Karpas-422 (cell line): Measurements from ENCODE around the gene HIBADH. TPM values are rescaled to one million over a fixed set of nuclear protein-coding genes. Genes with fewer than 3 reads are reported as not detected.

Source experiments
- DNase-seq: peaks from one replicate; pipeline ENCODE4 v3.0.0-alpha.2; 2015
- H2AFZ ChIP-seq: fragments of 200-600 bp; sonication (generic); 2 replicates; pipeline ENCODE4 v1.6.1; 2014; ENCODE audit warnings: antibody characterized with exemption, low read length, mixed read lengths
- H3K27ac ChIP-seq: fragments of 200-600 bp; sonication (generic); 2 replicates; pipeline ENCODE4 v1.5.1; 2014; ENCODE audit warnings: mild to moderate bottlenecking, low read length, moderate library complexity
- H3K27me3 ChIP-seq: fragments of 200-600 bp; sonication (generic); 2 replicates; pipeline ENCODE4 v1.6.1; 2014; ENCODE audit warnings: low read length, mixed read lengths
- H3K36me3 ChIP-seq: fragments of 200-600 bp; sonication (generic); 2 replicates; pipeline ENCODE4 v1.6.1; 2014; ENCODE audit warnings: low read length, mixed read lengths; ENCODE audit not compliant: insufficient read depth
- H3K4me1 ChIP-seq: fragments of 200-600 bp; sonication (generic); 2 replicates; pipeline ENCODE4 v1.6.1; 2014; ENCODE audit warnings: mild to moderate bottlenecking, low read length, mixed read lengths
- H3K4me2 ChIP-seq: fragments of 200-600 bp; sonication (generic); 2 replicates; pipeline ENCODE4 v1.6.1; 2014; ENCODE audit warnings: low read length, low read depth, mild to moderate bottlenecking; ENCODE audit not compliant: poor library complexity, severe bottlenecking
- H3K4me3 ChIP-seq: fragments of 200-600 bp; sonication (generic); 2 replicates; pipeline ENCODE4 v1.5.1; 2014; ENCODE audit warnings: mild to moderate bottlenecking, antibody characterized with exemption, low read length, mixed read lengths
- H3K79me2 ChIP-seq: fragments of 200-600 bp; sonication (generic); 2 replicates; pipeline ENCODE4 v1.6.1; 2014; ENCODE audit warnings: mild to moderate bottlenecking, low read length, mixed read lengths
- H3K9ac ChIP-seq: fragments of 200-600 bp; sonication (generic); 2 replicates; pipeline ENCODE4 v1.6.0; 2014; ENCODE audit warnings: low read length
- H3K9me2 ChIP-seq: fragments of 200-600 bp; sonication (generic), shearing (Covaris generic); replicated peaks from 2 replicates; pipeline ENCODE4 v1.6.0; 2014; ENCODE audit warnings: mild to moderate bottlenecking, low read length, moderate library complexity; ENCODE audit not compliant: insufficient read depth
- H3K9me3 ChIP-seq: fragments of 300-700, 200-600 bp; sonication (generic); 2 replicates; pipeline ENCODE4 v1.6.1; 2014; ENCODE audit warnings: low read length, mixed read lengths
- H4K20me1 ChIP-seq: fragments of 200-600 bp; sonication (generic); 2 replicates; pipeline ENCODE4 v1.6.1; 2014; ENCODE audit warnings: mild to moderate bottlenecking, antibody characterized with exemption, low read length, low read depth; ENCODE audit not compliant: insufficient read depth
- total RNA-seq: library from RNA; depleted of rRNA; stranded (reverse); fragments of >200 nt; shearing (Covaris generic); gene quantifications from 2 replicates; pipeline ENCODE4 v1.2.3, GENCODE V29; 2014; ENCODE audit warnings: low replicate concordance

HIBADH gene
- total RNA-seq, 1 experiment from 2014 or later = 30.1 TPM

DNA sequence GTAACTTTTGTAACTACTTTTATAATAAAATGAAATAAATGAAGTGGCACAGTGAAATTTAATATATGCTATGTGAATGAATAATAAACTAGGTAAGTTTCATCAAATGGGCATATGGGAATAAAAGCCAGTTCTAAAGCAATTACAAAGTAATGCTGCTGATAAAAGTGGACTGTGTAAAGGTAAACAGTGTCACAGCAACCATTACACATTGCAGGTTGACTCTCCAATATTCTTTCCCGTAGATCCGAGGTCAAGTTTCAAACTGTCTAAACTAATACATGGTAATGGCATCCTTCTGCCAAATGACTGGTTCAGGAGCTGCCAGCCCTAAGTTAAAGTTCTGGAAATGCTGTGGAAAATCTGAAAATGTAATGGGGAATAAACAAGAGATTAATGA, 6.0 kb downstream of the HIBADH start:
- no peaks in the 10 kb centered on the region for H3K9me2 ChIP-seq
- no peaks in the 10 kb centered on the region for H3K9me3 ChIP-seq
- H4K20me1 ChIP-seq = no peaks in the 10 kb centered on the region
- H2AFZ ChIP-seq = no peak overlapping the region
- H3K36me3 ChIP-seq = no peaks in the 10 kb centered on the region
- H3K4me2 ChIP-seq = no peak overlapping the region
- no peak overlapping the region for H3K27ac ChIP-seq
- no peaks in the 10 kb centered on the region for H3K27me3 ChIP-seq
- H3K4me3 ChIP-seq = no peak overlapping the region
- no peak overlapping the region for H3K9ac ChIP-seq
- peaks cover 6% of the 10 kb centered on the region for H3K4me1 ChIP-seq
- peaks cover 14% of the 10 kb centered on the region for H3K79me2 ChIP-seq
- DNase-seq = no peak

GRCh38 chr7:27655184-27655583, 7.5 kb downstream of the HIBADH start:
- Histone ChIP-seq H3K9ac (no peak overlapping the region), H2AFZ (no peak overlapping the region), H3K4me1 (no peaks in the 10 kb centered on the region), H3K4me3 (no peak overlapping the region), H3K27me3 (no peaks in the 10 kb centered on the region), H4K20me1 (no peaks in the 10 kb centered on the region), H3K79me2 (peaks cover 8% of the 10 kb centered on the region; the same call in 1 of the 2 replicates), H3K27ac (no peak overlapping the region), H3K4me2 (no peak overlapping the region), H3K36me3 (no peaks in the 10 kb centered on the region), H3K9me3 (no peaks in the 10 kb centered on the region), H3K9me2 (no peaks in the 10 kb centered on the region)
- no peak for DNase-seq

DNA sequence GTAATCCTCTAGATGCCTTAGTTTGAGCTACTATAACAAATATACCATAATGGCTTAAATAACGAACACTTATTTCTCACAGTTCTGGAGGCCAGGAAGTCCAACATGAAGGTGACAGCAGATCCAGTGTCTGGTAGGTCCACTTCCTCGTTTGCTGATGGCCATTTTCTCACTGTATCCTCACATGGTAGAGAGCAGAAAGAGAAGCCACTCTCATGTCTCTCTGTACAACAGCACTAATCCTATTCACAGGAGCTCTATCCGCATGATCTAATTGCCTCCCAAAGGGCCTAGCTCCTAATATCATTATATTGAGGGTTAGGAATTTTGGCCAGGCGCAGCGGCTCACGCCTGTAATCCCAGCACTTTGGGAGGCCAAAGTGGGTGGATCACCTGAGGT, 10.2 kb downstream of the HIBADH start:
- Histone ChIP-seq H2AFZ (no peak overlapping the region), H3K27ac (no peak overlapping the region), H3K9ac (no peak overlapping the region), H3K79me2 (peaks cover 8% of the 10 kb centered on the region; the same call in 1 of the 2 replicates), H3K4me2 (no peak overlapping the region), H4K20me1 (no peaks in the 10 kb centered on the region), H3K9me2 (no peaks in the 10 kb centered on the region), H3K27me3 (no peaks in the 10 kb centered on the region), H3K4me3 (no peak overlapping the region), H3K36me3 (no peaks in the 10 kb centered on the region), H3K4me1 (no peaks in the 10 kb centered on the region), H3K9me3 (no peaks in the 10 kb centered on the region)
- DNase-seq = no peak

DNA sequence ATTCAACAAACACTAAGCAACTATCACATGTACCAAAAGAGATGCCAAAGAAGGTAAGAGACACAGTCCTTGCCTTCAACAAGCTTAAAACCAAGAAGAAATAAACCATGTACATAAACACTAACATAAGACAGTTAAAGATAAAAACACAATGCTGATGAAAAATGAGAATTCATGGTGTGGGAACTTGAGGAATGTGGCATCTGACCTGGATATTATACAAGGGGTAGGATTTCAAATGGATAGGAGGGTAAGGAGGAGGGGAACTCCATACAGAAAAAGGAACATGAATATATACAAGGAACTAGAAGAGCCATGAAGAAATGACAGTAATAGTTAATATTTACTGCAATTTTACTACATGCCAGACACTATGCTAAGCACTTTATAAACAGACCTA, 11.0 kb downstream of the HIBADH start:
- Histone ChIP-seq H3K79me2 (peaks cover 8% of the 10 kb centered on the region; the same call in 1 of the 2 replicates), H3K9me2 (no peaks in the 10 kb centered on the region), H3K27ac (no peak overlapping the region), H3K9ac (no peak overlapping the region), H4K20me1 (no peaks in the 10 kb centered on the region), H3K9me3 (no peaks in the 10 kb centered on the region), H3K4me1 (no peaks in the 10 kb centered on the region), H3K4me3 (no peak overlapping the region), H3K36me3 (no peaks in the 10 kb centered on the region), H3K4me2 (no peak overlapping the region), H3K27me3 (no peaks in the 10 kb centered on the region), H2AFZ (no peak overlapping the region)
- no peak for DNase-seq

DNA sequence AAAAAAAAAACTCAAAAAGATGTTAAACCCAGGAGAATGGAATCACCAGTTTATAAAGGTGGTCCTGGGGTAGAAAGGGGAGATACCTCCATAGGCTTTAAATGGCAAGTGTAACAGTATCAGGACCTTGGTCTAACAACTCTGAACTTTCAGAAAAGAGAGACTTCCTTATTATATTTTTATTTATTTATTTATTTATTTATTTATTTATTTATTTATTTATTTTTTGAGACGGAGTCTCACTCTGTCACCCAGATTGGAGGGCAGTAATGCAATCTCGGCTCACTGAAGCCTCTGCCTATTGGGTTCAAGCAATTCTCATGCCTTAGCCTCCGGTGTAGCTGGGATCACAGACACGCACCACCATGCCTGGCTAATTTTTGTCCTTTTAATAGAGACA, 12.4 kb downstream of the HIBADH start:
- no peak overlapping the region for H3K4me2 ChIP-seq
- H3K79me2 ChIP-seq = peaks cover 8% of the 10 kb centered on the region; the same call in 1 of the 2 replicates
- H3K9me2 ChIP-seq = no peaks in the 10 kb centered on the region
- no peaks in the 10 kb centered on the region for H3K9me3 ChIP-seq
- DNase-seq = no peak
- H4K20me1 ChIP-seq = no peaks in the 10 kb centered on the region
- no peaks in the 10 kb centered on the region for H3K27me3 ChIP-seq
- H3K27ac ChIP-seq = no peak overlapping the region
- no peaks in the 10 kb centered on the region for H3K36me3 ChIP-seq
- H3K4me1 ChIP-seq = no peaks in the 10 kb centered on the region
- no peak overlapping the region for H3K4me3 ChIP-seq
- H2AFZ ChIP-seq = no peak overlapping the region
- H3K9ac ChIP-seq = no peak overlapping the region

DNA sequence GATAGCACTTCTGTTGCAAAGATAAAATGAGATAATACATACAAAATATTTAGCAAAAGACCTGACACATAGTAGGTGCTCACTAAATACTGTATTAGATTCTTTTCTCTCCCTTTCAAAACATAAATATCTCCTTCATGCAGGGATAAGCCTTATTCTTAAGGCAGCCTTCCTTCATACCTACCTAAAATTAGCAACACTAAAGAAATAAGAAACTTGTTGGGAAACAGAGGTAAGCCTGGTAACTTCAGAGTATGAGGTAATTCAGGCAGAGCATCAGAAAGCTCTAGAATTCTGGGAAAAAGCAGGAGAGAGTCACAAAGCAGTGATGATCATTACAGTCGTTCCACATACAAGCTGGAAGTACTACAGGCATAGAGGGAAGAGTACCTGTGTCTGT, 15.2 kb downstream of the HIBADH start:
- Histone ChIP-seq H3K4me1 (no peaks in the 10 kb centered on the region), H3K27me3 (no peaks in the 10 kb centered on the region), H4K20me1 (no peaks in the 10 kb centered on the region), H3K9me3 (no peaks in the 10 kb centered on the region), H2AFZ (no peak overlapping the region), H3K27ac (no peak overlapping the region), H3K4me3 (no peak overlapping the region), H3K9me2 (no peaks in the 10 kb centered on the region), H3K4me2 (no peak overlapping the region), H3K79me2 (peaks cover 8% of the 10 kb centered on the region; the same call in 1 of the 2 replicates), H3K36me3 (no peaks in the 10 kb centered on the region), H3K9ac (no peak overlapping the region)
- no peak for DNase-seq

DNA sequence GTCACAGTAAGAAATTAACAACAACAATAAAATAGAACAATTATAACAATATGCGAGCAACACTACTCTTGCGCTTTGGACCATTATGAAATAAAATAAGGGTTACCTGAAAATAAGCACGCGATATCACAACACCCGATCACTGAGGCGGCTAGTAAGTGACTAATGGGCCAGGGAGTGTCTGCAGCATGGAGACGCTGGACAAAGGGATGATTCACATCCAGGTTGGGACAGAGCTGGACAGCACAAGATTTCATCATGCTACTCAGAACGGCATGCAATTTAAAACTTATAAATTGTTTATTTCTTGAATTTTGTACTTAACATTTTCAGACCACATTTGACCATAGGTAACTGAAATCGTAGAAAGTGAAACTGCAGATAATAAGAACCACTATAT, 15.6 kb downstream of the HIBADH start:
- Histone ChIP-seq H3K4me1 (no peaks in the 10 kb centered on the region), H3K9me3 (no peaks in the 10 kb centered on the region), H3K27ac (no peak overlapping the region), H2AFZ (no peak overlapping the region), H4K20me1 (no peaks in the 10 kb centered on the region), H3K9ac (no peak overlapping the region), H3K79me2 (peaks cover 3% of the 10 kb centered on the region; the same call in 1 of the 2 replicates), H3K36me3 (no peaks in the 10 kb centered on the region), H3K4me3 (no peak overlapping the region), H3K9me2 (no peaks in the 10 kb centered on the region), H3K4me2 (no peak overlapping the region), H3K27me3 (no peaks in the 10 kb centered on the region)
- no peak for DNase-seq

DNA sequence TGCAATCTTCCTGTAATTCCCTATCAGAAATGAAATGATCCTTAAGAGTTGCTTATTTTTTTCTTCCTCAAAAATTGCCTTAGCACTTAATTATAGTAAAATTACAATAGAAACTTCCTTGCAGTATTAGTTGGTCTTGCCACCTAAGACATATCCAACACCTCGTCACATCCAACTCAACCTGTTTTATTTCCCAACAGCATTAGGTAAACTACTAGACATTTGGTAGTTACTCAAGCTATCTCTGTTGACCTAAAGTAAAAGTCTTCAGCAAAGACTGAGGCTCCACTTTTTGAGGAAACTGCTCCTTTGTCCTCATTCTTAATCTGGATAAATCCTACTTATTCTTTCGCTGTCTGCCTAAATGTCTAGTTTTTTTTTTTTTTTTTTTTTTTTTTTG, 20.4 kb downstream of the HIBADH start:
- Histone ChIP-seq H4K20me1 (no peaks in the 10 kb centered on the region), H3K9me3 (no peaks in the 10 kb centered on the region), H3K36me3 (no peaks in the 10 kb centered on the region), H3K4me3 (no peak overlapping the region), H3K9ac (no peak overlapping the region), H3K79me2 (no peaks in the 10 kb centered on the region), H2AFZ (no peak overlapping the region), H3K4me1 (no peaks in the 10 kb centered on the region), H3K9me2 (no peaks in the 10 kb centered on the region), H3K27ac (no peak overlapping the region), H3K4me2 (no peak overlapping the region), H3K27me3 (no peaks in the 10 kb centered on the region)
- DNase-seq = no peak
